A673 (cell line): ENCODE measurements around the gene EXOC6. TPM values are rescaled to one million over a fixed set of nuclear protein-coding genes. Genes with fewer than 3 reads are reported as not detected.

Experiments used
- BruUV-seq: library from RNA; stranded (reverse); fragments of 400-500 nt; replicated peaks from 2 replicates; lab custom pipeline; 2021; lab: Mats Ljungman, UMichigan
- CTCF ChIA-PET: fragments of 300-600 bp; sonication (Branson Sonifier 250); formaldehyde crosslinking; loops from one replicate; lab custom pipeline; 2022; ENCODE audit warnings: antibody characterized with exemption; lab: Charles Lee
- POLR2A ChIA-PET: fragments of 300-600 bp; sonication (Branson Sonifier 250); formaldehyde crosslinking; loops from one replicate; lab custom pipeline; 2022; ENCODE audit warnings: antibody characterized with exemption; ENCODE audit not compliant: low non-redundant PET; lab: Charles Lee
- DNase-seq: peaks from one replicate; pipeline ENCODE4 v3.0.0-alpha.2; 2015; ENCODE audit warnings: low spot score
- H3K27ac ChIP-seq: fragments of 200-600 bp; sonication (generic); 2 replicates; pipeline ENCODE4 v1.5.1; 2016; ENCODE audit warnings: mixed run types, low read depth, mild to moderate bottlenecking, mixed read lengths, antibody characterized with exemption, low read length; ENCODE audit not compliant: poor library complexity, severe bottlenecking
- H3K27me3 ChIP-seq: fragments of 200-600 bp; sonication (generic); replicated peaks from 2 replicates; pipeline ENCODE4 v1.6.1; 2017; ENCODE audit warnings: mixed run types, low read depth, mild to moderate bottlenecking, mixed read lengths, antibody characterized with exemption, low read length; ENCODE audit not compliant: insufficient read depth, poor library complexity
- H3K36me3 ChIP-seq: fragments of 200-600 bp; sonication (generic); 2 replicates; pipeline ENCODE4 v1.6.1; 2016; ENCODE audit warnings: mixed run types, mild to moderate bottlenecking, mixed read lengths, antibody characterized with exemption, low read length; ENCODE audit not compliant: insufficient read depth, poor library complexity, severe bottlenecking
- H3K4me1 ChIP-seq: fragments of 200-600 bp; sonication (generic); 2 replicates; pipeline ENCODE4 v1.6.1; 2017; ENCODE audit warnings: mixed run types, mild to moderate bottlenecking, mixed read lengths, antibody characterized with exemption, low read length; ENCODE audit not compliant: insufficient read depth, poor library complexity, severe bottlenecking
- H3K4me3 ChIP-seq: fragments of 200-600 bp; sonication (generic); 2 replicates; pipeline ENCODE4 v1.5.1; 2016; ENCODE audit warnings: low read depth, mixed run types, mild to moderate bottlenecking, mixed read lengths, low read length; ENCODE audit not compliant: poor library complexity, severe bottlenecking
- H3K9me3 ChIP-seq: fragments of 200-600 bp; sonication (generic); 2 replicates; pipeline ENCODE4 v1.6.1; 2016; ENCODE audit warnings: mixed run types, low read depth, mild to moderate bottlenecking, mixed read lengths, antibody characterized with exemption, low read length; ENCODE audit not compliant: poor library complexity, severe bottlenecking
- EZH2 ChIP-seq: fragments of 200-600 bp; sonication (generic); IDR thresholded peaks from 2 replicates; pipeline ENCODE4 v1.6.1; 2017; ENCODE audit warnings: borderline replicate concordance, low read depth, mild to moderate bottlenecking, mixed read lengths, antibody characterized with exemption, low read length; ENCODE audit not compliant: poor library complexity, severe bottlenecking
- intact Hi-C: fragments of 100-400 bp; cut with micrococcal nuclease; formaldehyde crosslinking; loops from one replicate; pipeline ENCODE4 v1.10.0; 2022; ENCODE audit not compliant: unreplicated experiment
- total RNA-seq: library from RNA; stranded (reverse); gene quantifications from 2 replicates; pipeline ENCODE4 v1.2.3, GENCODE V29; 2021
- TF ChIP-seq, protein P1 (sequence below): fragments of 300-800, 200-600 bp; sonication (generic); conservative IDR thresholded peaks from 2 replicates; pipeline ENCODE4 v1.5.1; 2017; ENCODE audit warnings: low read depth, mild to moderate bottlenecking, antibody characterized with exemption, low read length, moderate library complexity, mixed read lengths

EXOC6 gene
- total RNA-seq, 1 experiment from 2014 or later: 35.0 TPM

DNA sequence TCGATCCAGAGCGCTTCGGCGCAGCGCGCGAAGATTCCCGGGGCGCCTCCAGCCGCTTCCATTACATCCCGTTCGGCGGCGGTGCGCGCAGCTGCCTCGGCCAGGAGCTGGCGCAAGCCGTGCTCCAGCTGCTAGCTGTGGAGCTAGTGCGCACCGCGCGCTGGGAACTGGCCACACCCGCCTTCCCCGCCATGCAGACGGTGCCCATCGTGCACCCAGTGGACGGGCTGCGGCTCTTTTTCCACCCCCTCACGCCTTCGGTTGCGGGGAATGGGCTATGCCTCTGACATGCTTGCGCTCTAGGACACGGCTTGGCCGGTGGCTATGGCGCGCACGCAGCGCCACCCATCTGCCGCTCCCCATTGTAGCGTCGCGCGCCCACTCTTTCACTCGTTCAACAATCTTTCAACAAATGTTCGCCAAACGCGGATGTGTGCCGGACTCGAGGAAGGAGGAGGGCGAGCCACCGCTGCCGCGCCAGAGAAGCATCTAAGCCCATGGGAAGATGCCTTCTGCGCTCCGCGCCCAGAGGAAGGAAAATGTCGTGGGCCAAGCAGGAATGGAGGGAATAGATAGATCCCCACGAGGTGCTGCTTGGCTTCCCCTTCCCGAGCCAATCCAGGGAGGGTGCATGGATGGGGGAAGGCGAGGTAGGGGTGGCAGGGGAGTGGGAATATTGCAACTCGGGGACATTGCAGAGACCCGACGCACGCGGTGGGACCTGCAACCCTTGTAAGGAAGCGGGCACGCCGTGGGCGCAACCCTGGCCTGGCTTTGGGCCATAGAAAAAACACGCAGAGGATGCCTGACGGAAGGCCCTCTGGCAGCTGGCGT is 220.3 kb downstream of the EXOC6 start:
- intact Hi-C loops: loop anchor here (5.0 kb wide), 1 partner anchor 106 kb away; no protein-coding TSS in a partner anchor
- POLR2A ChIA-PET: no interaction called here
- BruUV-seq: no TSS peak
- Histone ChIP-seq H3K36me3 (no peaks in the 10 kb centered on the region), H3K4me3 (peak overlapping the region; percentile 35), H3K27ac (no peak overlapping the region), H3K4me1 (peaks cover 11% of the 10 kb centered on the region), H3K27me3 (peaks cover 90% of the 10 kb centered on the region), H3K9me3 (no peaks in the 10 kb centered on the region)
- TF ChIP-seq, protein P1, sequence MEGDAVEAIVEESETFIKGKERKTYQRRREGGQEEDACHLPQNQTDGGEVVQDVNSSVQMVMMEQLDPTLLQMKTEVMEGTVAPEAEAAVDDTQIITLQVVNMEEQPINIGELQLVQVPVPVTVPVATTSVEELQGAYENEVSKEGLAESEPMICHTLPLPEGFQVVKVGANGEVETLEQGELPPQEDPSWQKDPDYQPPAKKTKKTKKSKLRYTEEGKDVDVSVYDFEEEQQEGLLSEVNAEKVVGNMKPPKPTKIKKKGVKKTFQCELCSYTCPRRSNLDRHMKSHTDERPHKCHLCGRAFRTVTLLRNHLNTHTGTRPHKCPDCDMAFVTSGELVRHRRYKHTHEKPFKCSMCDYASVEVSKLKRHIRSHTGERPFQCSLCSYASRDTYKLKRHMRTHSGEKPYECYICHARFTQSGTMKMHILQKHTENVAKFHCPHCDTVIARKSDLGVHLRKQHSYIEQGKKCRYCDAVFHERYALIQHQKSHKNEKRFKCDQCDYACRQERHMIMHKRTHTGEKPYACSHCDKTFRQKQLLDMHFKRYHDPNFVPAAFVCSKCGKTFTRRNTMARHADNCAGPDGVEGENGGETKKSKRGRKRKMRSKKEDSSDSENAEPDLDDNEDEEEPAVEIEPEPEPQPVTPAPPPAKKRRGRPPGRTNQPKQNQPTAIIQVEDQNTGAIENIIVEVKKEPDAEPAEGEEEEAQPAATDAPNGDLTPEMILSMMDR: peak; percentile 48
- peak; percentile 75 for TF ChIP-seq EZH2
- DNase-seq: peak; percentile 66
- CTCF ChIA-PET: no interaction called here

DNA sequence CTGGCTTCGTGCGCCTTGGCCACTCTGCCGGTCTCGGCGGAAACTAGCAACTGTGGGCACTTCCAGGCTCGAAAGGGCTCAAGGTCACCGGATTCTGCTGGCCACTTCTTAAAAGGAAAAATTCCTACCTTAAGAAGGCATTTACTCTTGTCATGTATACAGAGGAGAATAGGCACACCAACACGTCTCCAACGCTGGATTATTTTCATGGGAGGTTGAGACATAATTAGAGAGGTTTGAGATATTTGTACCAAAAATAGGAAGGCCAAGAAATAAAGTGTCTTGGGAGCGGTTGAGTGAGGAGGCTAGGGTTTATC is 220.9 kb downstream of the EXOC6 start:
- no peak for DNase-seq
- BruUV-seq: no TSS peak
- H3K9me3 ChIP-seq: no peaks in the 10 kb centered on the region
- peak overlapping the region; percentile 35 for H3K4me3 ChIP-seq
- no peak overlapping the region for H3K27ac ChIP-seq
- CTCF ChIA-PET: no interaction called here
- H3K36me3 ChIP-seq: no peaks in the 10 kb centered on the region
- no peak for TF ChIP-seq EZH2
- TF ChIP-seq, protein P1: no peak
- intact Hi-C loops: loop anchor here (5.0 kb wide), 1 partner anchor 107 kb away; no protein-coding TSS in a partner anchor
- POLR2A ChIA-PET: no interaction called here
- H3K27me3 ChIP-seq: peaks cover 95% of the 10 kb centered on the region
- H3K4me1 ChIP-seq: peaks cover 12% of the 10 kb centered on the region

DNA sequence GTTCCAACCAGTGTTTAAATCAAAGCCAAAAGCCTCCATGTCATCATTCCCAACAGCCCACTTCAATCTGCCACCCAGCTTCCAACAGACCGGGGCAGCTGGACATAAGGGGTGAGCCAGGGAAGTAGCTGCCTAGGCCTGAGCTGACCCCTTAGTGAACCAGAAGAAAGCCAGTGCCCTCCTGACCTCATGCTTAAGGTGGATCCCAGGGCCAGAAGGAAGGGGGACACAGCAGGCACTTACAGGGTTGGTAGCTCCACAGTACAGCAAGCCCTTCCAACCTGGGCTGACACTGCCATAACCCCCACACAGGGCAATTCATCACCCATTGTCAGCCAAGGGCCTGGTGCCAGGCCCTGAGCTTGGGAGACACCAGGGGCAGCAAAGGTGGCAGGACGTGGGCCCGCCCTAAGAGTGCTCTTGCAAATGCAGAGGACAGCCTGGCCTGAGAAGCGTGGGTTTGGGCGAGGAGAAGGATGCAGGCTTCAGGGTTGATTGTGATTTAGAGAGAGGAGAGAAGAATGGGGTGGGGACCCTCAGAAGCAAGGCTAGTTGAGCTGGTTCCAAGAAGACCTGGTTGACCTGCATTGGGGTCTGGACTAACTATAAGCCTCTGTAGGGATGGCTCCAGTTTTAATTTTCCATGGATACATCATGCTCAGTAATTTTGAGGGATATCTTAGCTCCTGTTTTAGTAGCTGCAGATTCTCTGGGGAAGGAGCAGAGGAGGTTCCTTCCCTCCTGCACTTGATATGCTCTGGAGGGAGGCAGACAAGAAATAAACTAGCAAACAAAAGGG is 222.3 kb downstream of the EXOC6 start:
- Histone ChIP-seq H3K27ac (no peak overlapping the region), H3K36me3 (no peaks in the 10 kb centered on the region), H3K4me3 (no peak overlapping the region), H3K27me3 (peaks cover 97% of the 10 kb centered on the region), H3K4me1 (peaks cover 25% of the 10 kb centered on the region), H3K9me3 (no peaks in the 10 kb centered on the region)
- DNase-seq: no peak
- POLR2A ChIA-PET: no interaction called here
- no TSS peak for BruUV-seq
- CTCF ChIA-PET: no interaction called here
- TF ChIP-seq EZH2: no peak
- intact Hi-C loops: loop anchor here (5.0 kb wide), 1 partner anchor 178 kb away; no protein-coding TSS in a partner anchor
